SJSA1 (cell line): ENCODE data around the gene VSIG10L2. TPM values are rescaled to one million over a fixed set of nuclear protein-coding genes. Genes with fewer than 3 reads are reported as not detected.

ENCODE experiments used
- DNase-seq, 2 experiments: peaks; one replicate each; pipeline ENCODE4 v3.0.0-alpha.2; 2015 to 2020; ENCODE audit warnings: low spot score in 2 of 2, low read depth in 1 of 2
- H3K27ac ChIP-seq: fragments of 250-450 bp; sonication (Bioruptor Pico); 2 replicates; pipeline ENCODE4 v1.5.1; 2020; ENCODE audit warnings: mild to moderate bottlenecking, moderate library complexity
- H3K27me3 ChIP-seq: fragments of 250-450 bp; sonication (Bioruptor Pico); replicated peaks from 2 replicates; pipeline ENCODE4 v1.5.1; 2020; ENCODE audit warnings: mild to moderate bottlenecking, moderate library complexity
- H3K36me3 ChIP-seq: fragments of 250-450 bp; sonication (Bioruptor Pico); 2 replicates; pipeline ENCODE4 v1.5.1; 2020; ENCODE audit warnings: mild to moderate bottlenecking
- H3K4me1 ChIP-seq: fragments of 250-450 bp; sonication (Bioruptor Pico); replicated peaks from 2 replicates; pipeline ENCODE4 v1.6.1; 2021; ENCODE audit warnings: mild to moderate bottlenecking
- H3K4me3 ChIP-seq: fragments of 250-450 bp; sonication (Bioruptor Pico); 2 replicates; pipeline ENCODE4 v1.5.1; 2020; ENCODE audit warnings: mild to moderate bottlenecking
- H3K9me3 ChIP-seq: fragments of 250-450 bp; sonication (Bioruptor Pico); replicated peaks from 2 replicates; pipeline ENCODE4 v1.5.1; 2020; ENCODE audit warnings: mild to moderate bottlenecking
- total RNA-seq: library from RNA; depleted of rRNA; stranded (reverse); fragments of >200 nt; shearing (Covaris generic); gene quantifications from 2 replicates; pipeline ENCODE4 v1.2.3, GENCODE V29; 2014

Gene VSIG10L2
- total RNA-seq, 1 experiment from 2014 or later = not detected

DNA sequence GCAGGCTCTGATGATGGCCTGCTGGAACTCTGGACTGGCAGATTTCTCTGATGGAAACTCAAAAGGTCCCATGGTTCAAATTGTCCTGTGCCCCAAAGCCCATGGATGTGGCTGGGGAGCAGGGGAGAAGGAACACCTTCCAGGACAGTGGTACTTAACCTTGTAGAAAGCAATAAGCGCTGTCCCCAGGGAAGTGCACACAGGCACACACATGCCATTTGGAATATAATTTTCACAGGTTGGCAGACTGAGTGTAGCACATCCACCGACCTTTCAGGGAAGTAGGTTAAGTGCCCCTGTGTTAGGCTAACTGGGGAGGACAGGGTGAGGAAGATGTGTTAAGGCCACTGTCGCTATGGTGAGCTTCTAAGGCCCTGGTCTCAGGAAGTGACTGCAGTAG is 23.7 kb upstream of the VSIG10L2 start:
- Histone ChIP-seq H3K36me3 (no peaks in the 10 kb centered on the region), H3K27ac (no peak overlapping the region), H3K27me3 (no peaks in the 10 kb centered on the region), H3K4me1 (no peaks in the 10 kb centered on the region), H3K9me3 (no peaks in the 10 kb centered on the region), H3K4me3 (no peak overlapping the region)
- no peak for DNase-seq

DNA sequence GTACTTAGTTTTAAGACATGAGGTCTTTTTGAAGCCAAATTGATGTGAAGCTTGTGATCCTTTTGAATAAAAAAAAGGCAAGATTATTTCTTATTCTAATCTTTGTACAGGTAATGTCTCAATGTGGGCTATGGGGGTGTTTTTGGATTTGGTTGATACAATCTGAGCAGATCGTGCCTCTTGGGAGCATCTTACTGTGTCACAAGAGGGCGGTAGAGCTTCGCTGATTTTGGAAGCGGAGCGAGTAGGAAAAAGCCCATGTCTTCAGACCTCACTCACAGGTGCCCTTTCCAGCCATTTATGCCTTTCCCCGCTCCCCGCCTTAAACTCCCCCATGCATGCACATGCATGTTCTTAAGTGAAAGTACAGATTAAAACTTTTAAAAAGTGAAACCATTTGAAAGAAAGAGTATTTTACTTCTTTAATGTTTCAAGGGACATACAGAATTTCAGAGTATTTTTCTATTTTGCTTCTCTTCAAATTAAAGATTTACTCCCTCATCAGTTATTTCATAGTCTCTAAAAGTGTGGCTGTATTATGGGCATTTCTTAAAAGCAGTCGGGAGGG is 22.7 kb upstream of the VSIG10L2 start:
- no peaks in the 10 kb centered on the region for H3K36me3 ChIP-seq
- no peaks in the 10 kb centered on the region for H3K4me1 ChIP-seq
- no peaks in the 10 kb centered on the region for H3K9me3 ChIP-seq
- H3K27ac ChIP-seq = no peak overlapping the region
- no peaks in the 10 kb centered on the region for H3K27me3 ChIP-seq
- peak in 1 of 2 experiments; percentile 19 for DNase-seq
- no peak overlapping the region for H3K4me3 ChIP-seq

GRCh38 chr11:125923633-125924032 is 22.2 kb upstream of the VSIG10L2 start:
- no peaks in the 10 kb centered on the region for H3K27me3 ChIP-seq

DNA sequence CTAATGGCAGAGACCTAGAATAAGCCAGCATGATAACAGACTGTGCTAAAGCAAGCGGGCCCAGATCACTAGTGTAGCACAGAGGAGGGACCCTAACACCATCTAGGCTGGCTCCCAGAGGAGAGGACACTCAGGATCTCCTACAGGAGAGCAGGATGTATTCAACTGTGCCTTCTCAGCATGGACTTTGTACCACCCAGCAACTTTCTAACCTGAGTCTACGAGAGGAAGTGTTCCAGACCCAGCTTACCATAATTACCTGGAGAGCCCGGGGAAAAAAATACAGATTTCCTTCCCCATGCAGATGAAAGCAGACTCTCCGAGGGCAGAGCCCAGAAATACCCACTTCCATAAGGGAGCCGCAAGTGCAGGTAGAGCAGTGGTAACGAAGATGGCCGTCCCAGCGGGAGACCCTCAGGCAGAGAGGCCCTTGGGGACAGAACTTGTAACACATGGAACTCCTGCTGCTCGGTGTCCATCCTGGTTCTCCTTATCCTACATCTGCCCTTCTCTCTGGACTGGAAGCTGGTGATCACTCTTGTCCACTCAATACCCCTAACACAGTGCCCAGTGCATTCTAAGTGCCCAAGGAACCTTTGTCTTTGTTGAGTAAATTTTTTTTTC is 21.3 kb upstream of the VSIG10L2 start:
- no peaks in the 10 kb centered on the region for H3K36me3 ChIP-seq
- no peak for DNase-seq

More at GRCh38 chr11:125923633-125924032, 22.2 kb upstream of the VSIG10L2 start:
- H3K36me3 ChIP-seq = no peaks in the 10 kb centered on the region
- H3K9me3 ChIP-seq = no peaks in the 10 kb centered on the region
- no peaks in the 10 kb centered on the region for H3K4me1 ChIP-seq
- no peak for DNase-seq
- H3K27ac ChIP-seq = no peak overlapping the region
- H3K4me3 ChIP-seq = no peak overlapping the region

GRCh38 chr11:125925247-125925740 is 20.6 kb upstream of the VSIG10L2 start:
- Histone ChIP-seq H3K27me3 (no peaks in the 10 kb centered on the region), H3K4me1 (no peaks in the 10 kb centered on the region), H3K9me3 (no peaks in the 10 kb centered on the region), H3K36me3 (no peaks in the 10 kb centered on the region), H3K27ac (no peak overlapping the region), H3K4me3 (no peak overlapping the region)
- no peak for DNase-seq

More for the DNA sequence above, 21.3 kb upstream of the VSIG10L2 start:
- H3K4me1 ChIP-seq = no peaks in the 10 kb centered on the region
- no peak overlapping the region for H3K27ac ChIP-seq
- H3K27me3 ChIP-seq = no peaks in the 10 kb centered on the region
- no peaks in the 10 kb centered on the region for H3K9me3 ChIP-seq
- no peak overlapping the region for H3K4me3 ChIP-seq

GRCh38 chr11:125925804-125926203 is 20.0 kb upstream of the VSIG10L2 start:
- H3K4me1 ChIP-seq = no peaks in the 10 kb centered on the region
- H3K27me3 ChIP-seq = no peaks in the 10 kb centered on the region
- H3K27ac ChIP-seq = no peak overlapping the region
- no peaks in the 10 kb centered on the region for H3K36me3 ChIP-seq
- no peak for DNase-seq
- no peak overlapping the region for H3K4me3 ChIP-seq
- no peaks in the 10 kb centered on the region for H3K9me3 ChIP-seq

GRCh38 chr11:125926682-125927081 is 19.2 kb upstream of the VSIG10L2 start:
- Histone ChIP-seq H3K9me3 (no peaks in the 10 kb centered on the region), H3K4me3 (no peak overlapping the region), H3K36me3 (no peaks in the 10 kb centered on the region), H3K4me1 (no peaks in the 10 kb centered on the region), H3K27me3 (no peaks in the 10 kb centered on the region), H3K27ac (no peak overlapping the region)
- DNase-seq = no peak

- Histone ChIP-seq H3K9me3 (no peaks in the 10 kb centered on the region), H3K4me1 (no peaks in the 10 kb centered on the region), H3K27ac (no peak overlapping the region), H3K4me3 (no peak overlapping the region), H3K36me3 (no peaks in the 10 kb centered on the region), H3K27me3 (no peaks in the 10 kb centered on the region)
- no peak for DNase-seq
Measured at GRCh38 chr11:125929445-125930075, 16.3 kb upstream of the VSIG10L2 start.

GRCh38 chr11:125930076-125930450 is 15.8 kb upstream of the VSIG10L2 start:
- H3K36me3 ChIP-seq = no peaks in the 10 kb centered on the region
- no peak for DNase-seq
- no peaks in the 10 kb centered on the region for H3K27me3 ChIP-seq
- no peak overlapping the region for H3K27ac ChIP-seq
- no peak overlapping the region for H3K4me3 ChIP-seq
- no peaks in the 10 kb centered on the region for H3K4me1 ChIP-seq
- H3K9me3 ChIP-seq = no peaks in the 10 kb centered on the region

DNA sequence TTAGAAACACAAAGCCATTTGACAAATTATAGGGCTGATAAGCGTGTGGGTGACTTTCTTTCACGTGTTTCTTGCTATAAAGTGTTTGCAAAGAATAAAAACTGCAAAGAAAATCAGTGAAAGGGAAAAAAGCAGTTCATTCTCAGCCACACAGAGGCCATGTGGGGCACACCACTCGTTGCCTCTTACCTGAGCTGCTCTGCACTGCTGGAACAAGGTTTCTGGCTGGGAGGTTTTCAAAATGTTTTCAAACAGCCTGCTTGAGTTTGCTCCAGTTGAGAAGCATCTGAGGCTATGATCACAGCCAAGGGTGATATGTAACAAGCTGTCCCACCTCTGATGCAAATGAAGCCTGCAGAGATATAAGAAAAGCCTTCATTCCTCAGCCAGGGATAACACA is 14.7 kb upstream of the VSIG10L2 start:
- Histone ChIP-seq H3K36me3 (no peaks in the 10 kb centered on the region), H3K9me3 (no peaks in the 10 kb centered on the region), H3K27ac (no peak overlapping the region), H3K27me3 (no peaks in the 10 kb centered on the region), H3K4me3 (no peak overlapping the region), H3K4me1 (no peaks in the 10 kb centered on the region)
- DNase-seq = no peak

DNA sequence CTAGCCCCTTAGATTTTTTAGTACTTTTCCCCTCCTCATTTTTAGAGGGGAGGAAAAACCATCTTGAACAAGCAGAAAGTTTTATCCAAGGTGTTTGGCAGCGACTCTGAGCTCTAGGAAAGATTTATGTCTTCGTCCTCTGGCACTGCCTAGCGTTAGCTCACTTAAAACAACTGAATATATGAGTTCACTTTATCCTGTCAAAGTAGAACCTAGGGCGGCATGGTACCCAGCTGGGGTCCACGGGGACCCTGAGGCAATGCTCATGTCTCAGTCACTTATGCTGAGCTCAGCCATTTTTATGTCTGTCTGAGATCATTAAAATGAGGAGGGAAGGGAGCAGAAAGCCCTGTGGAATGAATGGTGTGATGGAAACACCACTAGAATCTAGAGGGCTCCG is 14.2 kb upstream of the VSIG10L2 start:
- H3K27me3 ChIP-seq = no peaks in the 10 kb centered on the region
- H3K9me3 ChIP-seq = no peaks in the 10 kb centered on the region
- no peaks in the 10 kb centered on the region for H3K36me3 ChIP-seq
- no peak for DNase-seq
- H3K4me3 ChIP-seq = no peak overlapping the region
- no peak overlapping the region for H3K27ac ChIP-seq
- no peaks in the 10 kb centered on the region for H3K4me1 ChIP-seq

DNA sequence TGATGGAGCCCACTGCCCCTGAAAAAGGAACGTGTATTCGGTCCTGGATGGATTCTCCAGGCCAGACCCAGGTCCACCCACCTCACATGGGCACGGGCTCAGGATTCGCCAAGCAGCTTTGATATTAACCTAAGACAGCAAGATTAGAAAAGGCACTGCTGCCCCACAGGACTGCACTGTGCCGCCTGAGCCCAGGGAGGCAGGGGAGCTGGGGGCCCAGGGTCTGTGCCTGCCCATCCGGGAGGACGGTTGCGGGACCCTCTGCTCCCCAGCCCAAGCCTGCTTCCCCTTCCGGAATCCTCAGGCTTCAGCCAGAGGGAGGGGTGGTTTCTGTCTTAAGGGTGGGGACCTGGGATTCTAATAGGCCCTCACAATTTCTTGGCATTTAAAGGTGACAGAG is 13.5 kb upstream of the VSIG10L2 start:
- Histone ChIP-seq H3K36me3 (no peaks in the 10 kb centered on the region), H3K27me3 (no peaks in the 10 kb centered on the region), H3K9me3 (no peaks in the 10 kb centered on the region), H3K27ac (no peak overlapping the region), H3K4me1 (no peaks in the 10 kb centered on the region), H3K4me3 (no peak overlapping the region)
- DNase-seq = no peak

- H3K27ac ChIP-seq = no peak overlapping the region
Measured at GRCh38 chr11:125933030-125933813, 12.6 kb upstream of the VSIG10L2 start.

DNA sequence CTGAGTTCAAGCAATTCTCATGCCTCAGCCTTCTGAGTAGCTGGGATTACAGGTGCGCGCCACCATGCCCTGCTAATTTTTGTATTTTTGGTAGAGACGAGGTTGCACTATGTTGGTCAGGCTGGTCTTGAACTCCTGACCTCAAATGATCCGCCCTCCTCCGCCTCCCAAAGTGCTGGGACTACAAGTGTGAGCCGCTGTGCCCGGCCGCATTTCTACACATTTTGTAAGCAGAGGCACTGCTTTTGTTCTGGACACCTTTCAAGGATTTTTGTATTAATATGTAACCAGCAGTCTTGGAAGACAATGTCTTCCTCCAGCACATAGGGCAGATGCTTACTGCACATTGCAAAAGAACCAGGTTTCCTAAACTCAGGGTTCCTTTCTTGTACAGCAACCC is 11.4 kb upstream of the VSIG10L2 start:
- Histone ChIP-seq H3K27me3 (no peaks in the 10 kb centered on the region), H3K36me3 (no peaks in the 10 kb centered on the region), H3K4me1 (no peaks in the 10 kb centered on the region), H3K4me3 (no peak overlapping the region), H3K27ac (no peak overlapping the region), H3K9me3 (no peaks in the 10 kb centered on the region)
- DNase-seq = no peak

More at GRCh38 chr11:125933030-125933813, 12.6 kb upstream of the VSIG10L2 start:
- no peak for DNase-seq
- H3K4me1 ChIP-seq = no peaks in the 10 kb centered on the region
- H3K4me3 ChIP-seq = no peak overlapping the region
- H3K27me3 ChIP-seq = no peaks in the 10 kb centered on the region
- H3K9me3 ChIP-seq = no peaks in the 10 kb centered on the region
- no peaks in the 10 kb centered on the region for H3K36me3 ChIP-seq
